NOMO-1 (cell line): ENCODE measurements around the gene SNRNP200.

Source experiments
- DNase-seq, 2 experiments: peaks; one replicate each; lab custom pipeline; 2025; ENCODE audit not compliant: unreplicated experiment in 2 of 2; lab: John Stamatoyannopoulos, UW

Gene SNRNP200

GRCh38 chr2:96305091-96305978, at the start of gene SNRNP200:
Gene SNRNP200, minus strand, starts transcription at chr2:96305546. Its CDS starts 109 bp downstream, at chr2:96305437.
- DNase-seq, result peak; percentile 87 to 94

- no peak for DNase-seq
Observed at GRCh38 chr2:96354492-96354891, 49.1 kb upstream of the SNRNP200 start.

DNA sequence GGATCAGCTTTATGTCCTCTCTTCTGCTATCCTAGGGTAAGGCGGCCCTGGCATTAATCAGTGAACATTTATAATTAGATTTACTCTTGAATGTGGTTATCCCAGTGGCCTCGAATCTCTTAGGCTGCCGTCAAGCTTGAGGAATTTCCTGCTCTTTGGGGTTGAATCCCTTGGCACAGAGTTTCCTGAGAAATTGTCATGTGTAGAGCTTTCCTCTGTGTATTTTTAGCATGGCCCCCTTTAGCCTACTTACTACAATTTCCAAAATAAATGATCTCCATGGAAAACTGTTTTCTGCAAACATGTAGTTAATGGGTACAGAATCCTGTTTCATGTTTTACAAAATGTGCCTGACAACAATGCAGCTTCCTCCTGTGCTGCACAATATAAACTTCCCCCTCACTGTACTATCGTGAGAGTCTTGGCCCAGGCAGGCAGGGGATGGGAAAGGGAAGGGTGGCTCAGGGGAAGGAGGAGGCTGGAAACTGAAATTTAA, 48.3 kb upstream of the SNRNP200 start:
- no peak for DNase-seq

GRCh38 chr2:96353032-96353561, 47.8 kb upstream of the SNRNP200 start:
- DNase-seq, result no peak

- DNase-seq, result no peak
Observed at GRCh38 chr2:96347395-96347794, 42.0 kb upstream of the SNRNP200 start.

GRCh38 chr2:96345868-96346462, 40.6 kb upstream of the SNRNP200 start:
- DNase-seq, result no peak

- DNase-seq, result no peak
Observed at GRCh38 chr2:96345438-96345837, 40.1 kb upstream of the SNRNP200 start.

DNA sequence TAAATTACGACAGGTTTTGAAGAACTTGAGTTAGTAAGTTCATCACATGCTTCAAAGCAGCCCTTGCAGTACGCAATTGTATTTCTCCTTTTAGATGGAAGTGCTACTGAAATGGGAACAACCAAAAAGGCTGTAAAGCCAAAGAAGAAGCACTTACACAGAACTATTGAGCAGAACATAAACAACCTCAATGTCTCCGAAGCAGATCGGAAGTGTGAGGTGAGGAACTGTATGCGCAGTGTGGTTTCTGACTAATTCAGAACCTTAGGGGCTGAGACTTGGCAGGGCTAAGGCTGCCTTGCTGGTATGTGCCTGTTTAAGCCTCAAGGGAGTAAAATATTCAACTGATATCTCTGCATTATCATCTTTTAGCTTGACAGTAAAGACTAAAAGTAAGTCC, 38.7 kb upstream of the SNRNP200 start:
- DNase-seq, result no peak

DNA sequence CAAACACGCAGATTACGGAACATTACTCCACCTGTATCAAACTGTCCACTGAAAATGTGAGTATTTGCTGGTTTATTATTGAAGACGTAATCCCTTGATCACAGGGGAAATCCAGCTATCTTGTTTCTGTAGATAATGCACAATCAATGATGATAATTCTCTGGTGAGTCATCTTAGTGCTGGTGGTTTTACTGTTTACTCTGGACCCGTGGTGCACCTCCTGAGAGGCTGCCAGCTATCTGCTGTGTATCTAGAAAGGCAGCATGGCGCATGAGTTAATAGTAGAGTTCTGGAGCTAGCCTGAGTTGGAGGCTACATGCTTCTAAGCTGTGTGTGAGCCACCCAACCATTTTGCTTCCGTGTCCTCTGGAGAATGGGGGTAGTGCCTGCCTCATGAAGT, 36.7 kb upstream of the SNRNP200 start:
- DNase-seq, result no peak

GRCh38 chr2:96341641-96342040, 36.3 kb upstream of the SNRNP200 start:
- no peak for DNase-seq

GRCh38 chr2:96340493-96341414, 35.4 kb upstream of the SNRNP200 start:
- DNase-seq, result no peak

- DNase-seq, result peak in 1 of 2 experiments; percentile 51
Observed at GRCh38 chr2:96336873-96337272, 31.5 kb upstream of the SNRNP200 start.

DNA sequence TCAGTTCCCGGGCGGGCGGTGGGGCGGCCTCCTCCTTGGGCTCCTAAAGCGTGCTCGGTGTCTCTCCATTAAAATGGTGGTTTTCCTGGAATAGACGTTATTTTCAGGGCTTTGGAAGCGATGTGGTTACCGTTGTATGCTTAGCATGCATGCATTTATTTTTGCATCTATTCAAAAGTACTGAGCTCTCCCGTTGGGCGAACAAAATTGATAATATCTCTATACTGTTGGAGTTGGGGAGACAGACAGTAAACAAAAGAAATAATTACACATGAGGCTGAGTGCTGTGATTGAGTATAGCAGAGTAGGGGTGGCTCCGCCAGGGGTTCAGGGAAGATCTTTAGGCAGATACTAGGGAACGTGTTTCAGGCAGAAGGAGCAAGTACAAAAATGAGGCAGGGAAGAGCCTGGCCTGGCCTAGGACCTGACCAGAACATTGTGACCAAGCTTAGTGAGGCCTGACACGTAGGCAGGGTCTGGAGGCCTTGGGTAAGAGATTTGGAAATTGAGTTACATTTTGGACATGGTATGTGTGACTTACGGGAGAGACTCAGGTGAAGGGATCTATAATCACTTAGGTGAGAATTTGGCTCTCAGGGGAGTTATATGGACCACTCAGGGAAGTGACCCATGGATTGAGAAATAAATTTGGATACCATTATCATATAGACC, 30.9 kb upstream of the SNRNP200 start:
- DNase-seq, result no peak

- no peak for DNase-seq
Observed at GRCh38 chr2:96333708-96334107, 28.4 kb upstream of the SNRNP200 start.

GRCh38 chr2:96330407-96330806, 25.1 kb upstream of the SNRNP200 start:
- no peak for DNase-seq

GRCh38 chr2:96329874-96330273, 24.5 kb upstream of the SNRNP200 start:
- DNase-seq, result no peak

- DNase-seq, result no peak
Observed at GRCh38 chr2:96329456-96329855, 24.1 kb upstream of the SNRNP200 start.

- no peak for DNase-seq
Observed at GRCh38 chr2:96326990-96327820, 21.9 kb upstream of the SNRNP200 start.

GRCh38 chr2:96326564-96326963, 21.2 kb upstream of the SNRNP200 start:
- DNase-seq, result no peak
